ENCODE data around the gene KIF16B.
A peak's percentile ranks its signal among the peaks of the same experiment; 100 is the strongest.

KIF16B gene

GRCh38 chr20:16408981-16409380 lies 164.3 kb downstream of the KIF16B start (continued):
- TF ChIP-seq POU6F1 (CRISPR knock-in tag; IDR thresholded peaks at IDR 0.05; ENCODE audit: borderline replicate concordance, low read depth) (no peak), CREB5 (CRISPR knock-in tag; IDR thresholded peaks at IDR 0.05; ENCODE audit: low read depth) (no peak)

GRCh38 chr20:16407251-16408067 lies 165.8 kb downstream of the KIF16B start:
- no peak for ATAC-seq
- no peak for TF ChIP-seq ESRRG (CRISPR knock-in tag; IDR thresholded peaks at IDR 0.05)
- no peak for TF ChIP-seq OSR1 (CRISPR knock-in tag; IDR thresholded peaks at IDR 0.05)
- no peak for TF ChIP-seq ARNTL (CRISPR knock-in tag; IDR thresholded peaks at IDR 0.05; ENCODE audit: borderline replicate concordance, low read depth)
- no peak for TF ChIP-seq TCF4 (CRISPR knock-in tag; IDR thresholded peaks at IDR 0.05; ENCODE audit: borderline replicate concordance)
- TF ChIP-seq ISL1 (CRISPR knock-in tag; IDR thresholded peaks at IDR 0.05), result peak; percentile 57
- TF ChIP-seq ZC3H10 (CRISPR knock-in tag; IDR thresholded peaks at IDR 0.05), result no peak
- TF ChIP-seq RARB (CRISPR knock-in tag; IDR thresholded peaks at IDR 0.05), result no peak
- TF ChIP-seq PATZ1 (CRISPR knock-in tag; IDR thresholded peaks at IDR 0.05; ENCODE audit: borderline replicate concordance), result no peak

- TF ChIP-seq ISL1 (CRISPR knock-in tag; IDR thresholded peaks at IDR 0.05), result no peak
- no peak for TF ChIP-seq TOX (CRISPR knock-in tag; IDR thresholded peaks at IDR 0.05; ENCODE audit: borderline replicate concordance)
- TF ChIP-seq ZFP30 (CRISPR knock-in tag; IDR thresholded peaks at IDR 0.05), result no peak
- TF ChIP-seq PPARA (CRISPR knock-in tag; IDR thresholded peaks at IDR 0.05; ENCODE audit: borderline replicate concordance), result no peak
- TF ChIP-seq ZNF70 (CRISPR knock-in tag; IDR thresholded peaks at IDR 0.05), result no peak
- no peak for TF ChIP-seq ARNTL (CRISPR knock-in tag; IDR thresholded peaks at IDR 0.05; ENCODE audit: borderline replicate concordance, low read depth)
- no peak for TF ChIP-seq OSR1 (CRISPR knock-in tag; IDR thresholded peaks at IDR 0.05)
- no peak for TF ChIP-seq PATZ1 (CRISPR knock-in tag; IDR thresholded peaks at IDR 0.05; ENCODE audit: borderline replicate concordance)
- ATAC-seq, result no peak
These were observed 168.0 kb downstream of the KIF16B start for GRCh38 chr20:16405254-16405653.

GRCh38 chr20:16404640-16405039 lies 168.6 kb downstream of the KIF16B start:
- no peak for TF ChIP-seq ARNTL (CRISPR knock-in tag; IDR thresholded peaks at IDR 0.05; ENCODE audit: borderline replicate concordance, low read depth)
- TF ChIP-seq OSR1 (CRISPR knock-in tag; IDR thresholded peaks at IDR 0.05), result no peak
- no peak for TF ChIP-seq POU6F1 (CRISPR knock-in tag; IDR thresholded peaks at IDR 0.05; ENCODE audit: borderline replicate concordance, low read depth)
- TF ChIP-seq GLIS3 (CRISPR knock-in tag; IDR thresholded peaks at IDR 0.05), result no peak
- no peak for TF ChIP-seq BACH2 (CRISPR knock-in tag; IDR thresholded peaks at IDR 0.05; ENCODE audit: borderline replicate concordance)
- no peak for TF ChIP-seq TSHZ2 (CRISPR knock-in tag; IDR thresholded peaks at IDR 0.05)
- TF ChIP-seq CREB5 (CRISPR knock-in tag; IDR thresholded peaks at IDR 0.05; ENCODE audit: low read depth), result no peak
- no peak for TF ChIP-seq ISL1 (CRISPR knock-in tag; IDR thresholded peaks at IDR 0.05)
- no peak for TF ChIP-seq PPARA (CRISPR knock-in tag; IDR thresholded peaks at IDR 0.05; ENCODE audit: borderline replicate concordance)
- TF ChIP-seq PATZ1 (CRISPR knock-in tag; IDR thresholded peaks at IDR 0.05; ENCODE audit: borderline replicate concordance), result no peak
- no peak for TF ChIP-seq ZNF70 (CRISPR knock-in tag; IDR thresholded peaks at IDR 0.05)
- ATAC-seq, result no peak

All from SK-N-SH treated with all-trans-retinoic acid at 6 μM for 48 hours (cell line).